22Rv1 (cell line): ENCODE results near the gene FAM181A.

Source experiments
- H3K27ac ChIP-seq: fragments of 450-650 bp; 2 replicates; pipeline ENCODE4 v1.5.1; 2017
- CTCF ChIP-seq: fragments of 450-650 bp; IDR thresholded peaks from 2 replicates; pipeline ENCODE4 v1.5.1; 2017; ENCODE audit warnings: mild to moderate bottlenecking
- ZFX ChIP-seq: fragments of 450-650 bp; IDR thresholded peaks from 2 replicates; pipeline ENCODE4 v1.6.1; 2017; ENCODE audit warnings: antibody characterized with exemption, borderline replicate concordance

Gene FAM181A

GRCh38 chr14:93937519-93937918, 10.4 kb downstream of the FAM181A start:
- TF ChIP-seq CTCF (no peak), ZFX (no peak)
- H3K27ac ChIP-seq, result no peak overlapping the region

GRCh38 chr14:93938751-93939303, 11.7 kb downstream of the FAM181A start:
- no peak overlapping the region for H3K27ac ChIP-seq
- TF ChIP-seq ZFX (no peak), CTCF (no peak)

- TF ChIP-seq CTCF, result peak; percentile 92
- TF ChIP-seq ZFX, result no peak
- H3K27ac ChIP-seq, result no peak overlapping the region
These were observed 12.4 kb downstream of the FAM181A start for GRCh38 chr14:93939304-93940229.

GRCh38 chr14:93940437-93940836, 13.3 kb downstream of the FAM181A start:
- H3K27ac ChIP-seq, result no peak overlapping the region
- TF ChIP-seq CTCF, result no peak
- no peak for TF ChIP-seq ZFX

GRCh38 chr14:93941293-93941910, 14.3 kb downstream of the FAM181A start:
- no peak for TF ChIP-seq ZFX
- no peak for TF ChIP-seq CTCF
- H3K27ac ChIP-seq, result no peak overlapping the region

GRCh38 chr14:93943052-93943451, 15.9 kb downstream of the FAM181A start:
- no peak overlapping the region for H3K27ac ChIP-seq
- TF ChIP-seq CTCF (no peak), ZFX (no peak)

- H3K27ac ChIP-seq, result no peak overlapping the region
- no peak for TF ChIP-seq CTCF
- TF ChIP-seq ZFX, result no peak
These were observed 16.8 kb downstream of the FAM181A start for GRCh38 chr14:93943930-93944329.
